Measurements from ENCODE around the gene FEM1C.

DNA sequence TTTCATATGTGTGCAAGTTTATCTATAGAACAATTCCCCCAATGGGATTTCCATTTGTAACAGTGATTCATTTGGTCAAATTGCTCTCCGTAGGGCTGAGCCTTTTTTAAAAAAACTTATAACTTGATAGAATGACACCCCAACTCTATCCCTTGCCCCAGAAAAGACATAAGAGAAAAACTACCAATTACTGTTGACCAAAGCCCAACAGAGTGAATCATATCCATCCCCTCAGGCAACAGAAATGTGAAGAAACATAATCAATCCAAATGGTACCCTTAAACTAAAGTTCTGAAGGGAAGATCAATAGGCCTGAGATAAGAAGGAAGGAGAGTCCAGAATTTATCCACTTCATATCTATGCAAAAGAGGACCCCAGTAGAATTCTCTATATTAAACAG, 39.9 kb upstream of the FEM1C start:
- TF ChIP-seq, protein P1, sequence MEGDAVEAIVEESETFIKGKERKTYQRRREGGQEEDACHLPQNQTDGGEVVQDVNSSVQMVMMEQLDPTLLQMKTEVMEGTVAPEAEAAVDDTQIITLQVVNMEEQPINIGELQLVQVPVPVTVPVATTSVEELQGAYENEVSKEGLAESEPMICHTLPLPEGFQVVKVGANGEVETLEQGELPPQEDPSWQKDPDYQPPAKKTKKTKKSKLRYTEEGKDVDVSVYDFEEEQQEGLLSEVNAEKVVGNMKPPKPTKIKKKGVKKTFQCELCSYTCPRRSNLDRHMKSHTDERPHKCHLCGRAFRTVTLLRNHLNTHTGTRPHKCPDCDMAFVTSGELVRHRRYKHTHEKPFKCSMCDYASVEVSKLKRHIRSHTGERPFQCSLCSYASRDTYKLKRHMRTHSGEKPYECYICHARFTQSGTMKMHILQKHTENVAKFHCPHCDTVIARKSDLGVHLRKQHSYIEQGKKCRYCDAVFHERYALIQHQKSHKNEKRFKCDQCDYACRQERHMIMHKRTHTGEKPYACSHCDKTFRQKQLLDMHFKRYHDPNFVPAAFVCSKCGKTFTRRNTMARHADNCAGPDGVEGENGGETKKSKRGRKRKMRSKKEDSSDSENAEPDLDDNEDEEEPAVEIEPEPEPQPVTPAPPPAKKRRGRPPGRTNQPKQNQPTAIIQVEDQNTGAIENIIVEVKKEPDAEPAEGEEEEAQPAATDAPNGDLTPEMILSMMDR (IDR thresholded peaks at IDR 0.05), result no peak
- TF ChIP-seq POLR2A (IDR thresholded peaks at IDR 0.05), result no peak
